HG03354 (cell line): ENCODE data around the gene MYO3A.
A peak's percentile ranks its signal among the peaks of the same experiment; 100 is the strongest.

ENCODE experiments used
- ATAC-seq: cut with Tn5 transposase; IDR thresholded peaks from one replicate; pipeline ENCODE4 v1.9.1; 2021; ENCODE audit warnings: mild to moderate bottlenecking; ENCODE audit not compliant: unreplicated experiment, poor library complexity, severe bottlenecking

The MYO3A gene

DNA sequence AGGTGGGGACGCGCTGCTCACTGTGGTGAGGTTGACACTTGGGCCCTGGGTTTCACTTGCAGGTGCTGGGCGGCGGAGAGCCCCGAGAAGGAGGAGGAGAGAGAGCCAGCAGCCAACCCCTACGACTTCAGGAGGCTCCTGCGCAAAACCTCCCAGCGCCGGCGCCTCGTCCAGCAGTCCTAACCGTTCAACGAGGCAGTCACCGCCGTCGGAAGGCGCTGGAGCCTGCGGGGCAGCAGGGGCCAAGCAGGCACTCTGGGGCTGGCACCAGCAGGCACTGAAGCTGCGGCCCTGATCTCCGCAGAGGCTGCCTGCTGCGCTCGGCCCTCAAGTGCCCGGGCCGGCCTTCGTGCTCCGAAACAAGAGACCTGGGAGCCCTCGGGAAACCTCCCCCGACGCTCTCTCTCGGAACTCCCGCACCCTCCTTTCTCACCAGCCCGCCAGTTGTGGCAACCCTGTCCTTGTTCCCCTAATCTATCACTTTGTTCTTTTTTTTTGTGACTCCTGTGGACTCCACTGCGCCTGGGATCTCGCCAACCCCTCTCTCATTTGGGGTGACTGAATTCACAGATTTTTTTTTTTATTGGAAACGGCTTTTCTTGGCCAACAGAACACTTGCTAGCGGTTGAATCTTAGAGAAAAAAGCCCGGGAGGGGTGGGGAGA is 277.9 kb downstream of the MYO3A start:
- ATAC-seq = no peak

DNA sequence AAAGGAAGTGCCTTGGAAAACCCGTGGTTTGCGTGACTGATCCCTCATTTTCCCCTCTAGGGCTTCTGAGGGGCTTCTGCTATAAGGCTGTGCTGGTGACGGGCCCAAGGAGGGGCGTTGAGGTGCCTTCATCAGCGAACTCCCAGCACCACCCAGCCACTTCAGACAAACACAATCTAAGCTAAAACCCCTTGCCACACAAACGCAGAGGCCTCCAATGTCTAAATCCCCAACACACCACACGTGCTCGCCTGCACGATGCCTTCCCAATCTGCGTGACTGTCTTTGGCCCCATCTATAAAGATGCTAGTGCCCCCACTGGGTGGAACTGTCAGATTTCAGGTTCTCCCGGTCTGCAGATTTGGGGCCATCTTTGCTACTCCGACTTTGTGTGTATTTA is 278.5 kb downstream of the MYO3A start:
- ATAC-seq = no peak

DNA sequence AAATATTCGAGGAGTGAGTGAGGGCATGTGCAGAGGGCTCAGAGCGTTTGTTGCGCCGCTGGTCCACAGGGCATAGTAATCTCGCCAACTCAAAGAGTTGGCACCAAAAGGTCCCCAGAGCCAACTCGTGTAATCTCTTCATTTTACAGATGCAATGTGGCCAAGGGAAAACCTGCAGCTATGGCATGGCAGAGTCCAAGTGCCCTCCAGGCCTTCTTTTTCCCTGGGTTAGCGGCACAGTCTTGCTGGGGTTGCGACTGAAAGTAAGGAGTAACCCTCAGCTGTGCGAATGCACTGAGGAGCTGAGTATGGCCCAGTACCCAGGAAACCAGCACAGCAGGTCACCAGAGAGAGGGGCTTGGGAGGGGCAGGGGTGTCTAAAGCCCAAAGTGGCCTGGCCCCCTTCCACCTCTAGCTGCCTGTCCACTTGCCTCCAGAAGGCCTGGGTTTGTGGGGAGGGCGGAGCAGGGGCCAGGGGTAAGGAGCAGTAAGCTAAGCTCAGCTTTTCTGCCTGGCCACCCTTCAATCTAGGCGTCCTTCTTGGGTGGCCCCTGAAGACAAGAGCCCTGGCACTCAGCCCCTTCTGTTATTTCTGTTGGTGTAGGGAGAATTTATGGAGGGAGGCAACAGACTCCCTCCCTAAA is 279.2 kb downstream of the MYO3A start:
- ATAC-seq = no peak

DNA sequence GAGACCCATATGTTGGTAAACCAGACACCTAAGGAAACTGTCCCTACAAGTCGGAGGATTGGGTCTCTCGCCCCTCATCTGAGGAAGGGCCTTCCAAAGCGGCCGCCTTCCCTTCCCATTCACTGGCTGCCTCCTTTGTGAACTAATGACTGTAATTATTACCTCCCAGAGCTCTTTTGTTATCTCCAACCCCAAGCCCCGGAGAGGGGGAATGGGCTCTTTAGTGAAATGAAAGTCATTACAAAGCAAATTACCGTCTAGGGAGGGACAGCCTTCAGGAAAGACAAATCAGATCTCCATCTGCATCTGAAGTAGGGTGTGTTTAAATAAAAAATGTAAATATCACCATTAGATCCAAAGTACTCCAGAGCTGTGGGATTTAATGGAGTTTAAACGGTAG is 280.0 kb downstream of the MYO3A start:
- no peak for ATAC-seq

DNA sequence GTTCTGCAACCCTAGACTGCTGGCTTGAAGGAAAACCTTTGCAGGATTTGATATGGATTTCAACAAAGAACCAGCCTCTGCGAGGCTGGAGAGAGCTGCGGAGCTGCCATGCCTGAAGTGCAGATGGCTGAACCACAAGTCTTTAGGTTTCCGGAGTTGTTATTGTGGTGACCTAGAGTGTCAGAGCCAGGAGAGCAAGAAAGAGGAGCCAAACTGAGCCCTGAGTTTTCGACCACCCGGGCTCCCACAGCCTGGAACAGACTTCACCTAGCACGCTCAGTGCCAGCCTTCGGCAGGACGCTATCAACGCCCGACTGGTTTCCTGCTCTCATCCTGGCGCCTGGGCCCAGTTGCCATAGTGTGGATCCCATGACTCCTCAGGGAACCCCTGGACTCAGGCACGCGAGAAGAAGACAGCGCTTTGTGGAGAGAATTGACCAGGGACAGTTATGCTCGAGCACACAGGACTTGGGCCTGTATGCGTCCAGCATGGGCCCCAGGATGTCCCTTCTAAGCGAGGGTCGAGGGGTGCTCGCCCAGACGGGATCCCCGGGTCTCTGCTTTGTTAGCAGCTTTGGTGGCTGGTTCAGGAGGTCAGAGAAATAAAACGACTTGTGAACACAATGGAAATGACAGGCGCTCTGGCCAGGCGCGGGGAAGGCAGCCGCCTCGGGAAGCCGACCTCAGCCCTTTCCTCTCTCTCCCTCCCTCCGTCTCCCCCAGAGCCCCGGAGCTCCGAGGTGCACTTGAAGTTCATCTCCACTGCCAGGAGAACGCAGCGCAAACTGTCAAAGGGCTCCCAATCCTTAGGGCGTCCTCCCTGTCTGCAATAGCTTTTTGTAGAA is 280.7 kb downstream of the MYO3A start:
- no peak for ATAC-seq

DNA sequence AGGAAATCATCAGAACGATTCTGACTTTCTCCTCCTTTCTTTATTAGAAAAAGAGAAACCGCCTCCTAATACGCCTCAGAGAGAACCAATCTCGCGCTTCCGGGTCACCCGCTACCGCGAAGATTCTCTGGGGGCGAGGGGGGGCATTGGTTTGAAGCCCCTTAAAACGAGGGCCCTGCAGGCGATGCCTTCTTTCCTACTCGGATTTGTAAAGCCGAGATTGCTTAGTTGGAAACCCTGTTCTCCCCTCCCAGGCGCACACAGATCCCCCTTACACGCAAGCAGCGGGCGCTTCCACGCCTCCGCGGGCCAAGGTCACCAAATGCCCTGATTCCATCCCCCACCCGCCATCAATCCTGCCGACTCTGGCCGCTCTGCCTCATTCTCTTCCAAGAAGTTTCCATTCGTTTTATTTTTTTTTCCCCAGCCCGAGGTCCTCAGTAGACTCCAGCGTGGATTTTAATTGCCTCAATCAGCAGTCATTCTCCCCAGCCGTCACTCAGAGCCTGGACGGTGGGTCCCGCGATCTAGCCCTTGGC is 281.4 kb downstream of the MYO3A start:
- no peak for ATAC-seq

DNA sequence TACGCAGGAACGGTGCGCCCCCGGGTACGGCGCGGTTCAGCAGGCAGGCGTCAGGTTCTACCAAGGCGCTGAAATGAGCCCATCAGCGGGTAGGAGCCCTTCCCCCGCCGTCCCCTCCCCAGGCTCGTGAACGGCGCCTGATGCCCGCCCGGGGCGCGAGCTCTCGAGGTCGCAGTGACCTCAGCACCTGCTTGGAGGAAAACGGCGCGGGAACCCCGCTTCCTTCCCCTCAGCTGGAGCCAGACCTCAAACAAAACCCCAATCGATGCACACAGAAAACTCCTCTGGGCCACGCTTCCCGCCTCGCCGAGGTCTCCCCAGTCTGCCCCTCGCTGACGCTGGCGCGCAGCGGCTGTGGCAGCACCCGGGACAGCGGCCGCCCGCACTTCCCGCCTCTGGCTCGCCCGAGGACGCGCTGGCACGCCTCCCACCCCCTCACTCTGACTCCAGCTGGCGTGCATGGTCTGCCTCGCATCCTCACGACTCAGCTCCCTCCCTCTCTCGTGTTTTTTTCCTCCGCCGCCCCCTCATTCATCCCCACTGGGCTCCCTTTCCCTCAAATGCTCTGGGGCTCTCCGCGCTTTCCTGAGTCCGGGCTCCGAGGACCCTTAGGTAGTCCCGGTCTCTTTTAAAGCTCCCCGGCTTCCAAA is 282.0 kb downstream of the MYO3A start:
- ATAC-seq = peak; percentile 41

DNA sequence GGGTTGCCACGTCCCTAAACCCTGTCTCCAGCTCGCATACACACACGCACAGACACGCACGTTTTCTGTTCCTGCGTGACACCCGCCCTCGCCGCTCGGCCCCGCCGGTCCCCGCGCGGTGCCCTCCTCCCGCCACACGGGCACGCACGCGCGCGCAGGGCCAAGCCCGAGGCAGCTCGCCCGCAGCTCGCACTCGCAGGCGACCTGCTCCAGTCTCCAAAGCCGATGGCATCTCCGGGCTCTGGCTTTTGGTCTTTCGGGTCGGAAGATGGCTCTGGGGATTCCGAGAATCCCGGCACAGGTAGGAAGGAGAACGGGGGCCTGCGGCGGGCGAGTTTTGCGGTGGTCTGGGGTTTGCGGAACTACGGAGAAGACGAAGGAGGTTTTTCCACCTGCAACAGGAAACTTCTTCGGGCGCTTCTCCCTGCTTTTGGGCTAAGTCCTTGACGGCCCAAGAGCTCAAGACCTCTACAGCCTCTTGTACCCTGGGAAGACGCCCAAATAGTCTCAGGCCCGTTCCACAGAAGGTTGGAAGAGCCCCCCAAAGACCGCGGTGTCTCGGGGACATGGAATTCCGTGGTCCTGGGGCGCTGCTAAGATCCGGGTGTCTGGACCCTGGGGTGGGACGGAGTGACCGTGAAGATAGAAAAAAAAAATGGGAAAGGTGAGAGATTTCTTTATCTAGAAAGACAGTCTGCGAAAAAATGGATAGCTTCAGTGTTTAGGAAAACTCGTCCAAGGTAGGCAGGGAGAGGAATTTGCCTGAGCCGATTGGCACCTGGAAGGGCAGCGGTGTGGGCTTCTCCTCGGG is 282.8 kb downstream of the MYO3A start, which contains the start of gene GAD2:
Gene GAD2 (plus strand): TSS at position 190 of the 811 bp plus-strand sequence. CDS start 36 bp downstream, at position 226.
- ATAC-seq = no peak

DNA sequence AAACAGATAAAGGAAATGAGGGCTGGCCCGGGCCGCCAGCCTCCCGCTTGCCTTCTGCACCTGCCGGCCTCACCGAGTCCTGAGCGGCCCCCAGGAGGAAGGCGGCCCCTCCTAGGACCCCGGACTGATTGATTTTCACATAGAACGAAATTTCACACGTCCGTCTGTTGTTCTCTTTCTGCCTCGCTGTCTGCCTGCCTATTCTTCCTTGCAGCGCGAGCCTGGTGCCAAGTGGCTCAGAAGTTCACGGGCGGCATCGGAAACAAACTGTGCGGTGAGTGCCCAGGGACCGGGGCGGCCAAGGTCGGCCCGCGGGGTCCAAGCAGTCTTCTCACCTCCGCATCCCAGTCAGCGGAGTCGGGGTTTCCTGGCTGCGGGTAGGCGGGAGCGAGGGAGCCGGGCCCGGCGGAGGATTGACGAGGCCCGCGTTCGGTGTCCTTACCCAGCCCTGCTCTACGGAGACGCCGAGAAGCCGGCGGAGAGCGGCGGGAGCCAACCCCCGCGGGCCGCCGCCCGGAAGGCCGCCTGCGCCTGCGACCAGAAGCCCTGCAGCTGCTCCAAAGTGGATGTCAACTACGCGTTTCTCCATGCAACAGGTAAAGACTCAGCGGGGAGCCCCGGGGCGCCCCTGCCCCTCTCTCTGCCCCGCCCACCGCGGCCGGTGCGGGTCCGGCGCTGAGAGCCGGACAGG is 283.5 kb downstream of the MYO3A start:
- ATAC-seq = no peak

DNA sequence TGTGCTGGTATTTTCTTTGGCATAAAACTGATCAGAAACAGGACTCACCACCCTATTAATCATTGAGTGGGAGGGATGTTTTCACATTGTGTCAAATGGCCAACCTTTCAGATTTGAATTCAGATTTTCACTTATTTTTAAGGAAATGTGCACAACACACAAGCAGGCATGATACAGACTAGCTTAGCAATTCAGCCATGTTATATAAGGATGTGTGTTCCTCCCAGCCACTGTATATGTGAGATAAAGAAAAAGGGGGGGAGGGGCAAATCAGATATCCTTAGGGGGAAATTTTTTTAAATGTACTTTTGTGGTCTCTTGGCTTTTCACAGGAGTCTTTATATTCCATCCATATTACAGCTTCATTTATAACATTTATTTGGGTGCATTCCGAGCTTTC is 285.6 kb downstream of the MYO3A start:
- no peak for ATAC-seq

DNA sequence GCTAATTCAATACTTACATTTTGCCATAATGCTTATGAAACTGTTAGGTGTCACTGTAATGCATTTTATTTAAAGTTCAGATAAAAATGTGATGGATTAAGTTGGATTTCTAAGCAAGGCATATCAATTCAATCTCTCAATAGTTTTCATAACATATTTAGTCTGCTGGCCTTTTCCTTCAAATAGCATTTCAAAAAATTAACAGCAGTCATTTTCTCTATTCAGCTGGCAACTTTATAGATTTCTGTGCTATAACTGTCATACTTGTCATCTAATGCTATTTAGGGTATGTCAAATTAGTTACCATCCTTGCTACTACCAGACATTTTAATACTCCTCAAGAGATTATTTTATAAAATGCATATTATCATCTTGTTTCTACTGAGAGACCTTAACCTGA is 286.9 kb downstream of the MYO3A start:
- ATAC-seq = no peak

DNA sequence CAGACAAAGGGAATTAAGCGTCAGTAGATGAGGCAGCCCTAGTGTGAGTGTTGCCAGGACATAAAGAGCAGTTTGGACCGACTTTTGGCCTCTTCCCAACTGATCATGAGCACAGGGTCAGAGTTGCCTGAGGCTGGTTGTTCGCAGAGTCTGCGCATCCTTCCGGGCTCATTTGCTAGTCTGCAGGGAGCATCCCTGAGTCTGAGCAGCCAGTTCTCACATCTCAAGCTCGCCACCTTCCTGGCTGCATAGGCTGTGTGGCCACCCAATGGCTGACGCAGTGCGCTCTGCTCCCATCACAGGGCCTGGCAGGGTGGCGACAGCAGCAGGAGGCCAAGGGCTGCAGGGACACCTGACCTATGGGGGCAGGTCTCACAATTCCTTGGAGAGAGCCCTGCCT is 287.5 kb downstream of the MYO3A start:
- ATAC-seq = no peak

DNA sequence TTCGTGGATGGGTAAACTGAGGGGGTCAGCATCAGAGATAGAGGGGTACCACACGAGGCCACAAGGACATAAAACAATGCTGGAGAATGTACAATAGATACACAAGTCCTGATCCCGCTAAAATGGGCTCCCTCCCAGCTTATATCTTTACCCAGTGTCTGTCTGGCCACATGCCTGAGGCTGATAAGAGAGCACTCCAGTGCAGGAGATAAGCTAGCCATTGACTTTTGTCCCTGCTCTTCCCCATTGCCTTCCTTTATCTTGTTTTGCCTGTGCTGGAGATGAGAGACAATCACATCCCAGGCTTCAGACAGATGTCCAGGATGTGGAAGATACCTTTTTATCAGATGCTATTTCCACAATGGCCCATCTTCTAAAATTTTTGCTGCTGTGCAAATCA is 288.5 kb downstream of the MYO3A start:
- no peak for ATAC-seq

DNA sequence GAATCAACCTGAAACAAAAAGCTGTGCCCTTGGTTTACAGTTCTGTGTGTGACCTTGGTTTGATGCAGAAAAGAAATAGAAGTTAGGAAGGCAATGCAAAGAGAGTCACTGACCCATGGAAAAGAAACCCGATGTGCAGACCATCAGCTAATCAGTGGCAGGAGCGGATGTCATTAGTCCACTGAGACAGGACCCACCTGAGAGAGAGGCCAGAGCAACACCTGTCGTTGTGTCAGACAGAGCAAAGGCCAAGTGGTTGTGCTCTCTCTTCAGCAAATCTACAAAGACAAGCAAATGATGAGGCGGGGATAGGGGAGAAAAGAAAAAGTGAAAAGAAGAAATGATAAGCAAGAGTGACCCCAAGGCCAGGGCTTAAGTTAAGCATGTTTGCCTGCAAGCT is 291.3 kb downstream of the MYO3A start:
- ATAC-seq = no peak

DNA sequence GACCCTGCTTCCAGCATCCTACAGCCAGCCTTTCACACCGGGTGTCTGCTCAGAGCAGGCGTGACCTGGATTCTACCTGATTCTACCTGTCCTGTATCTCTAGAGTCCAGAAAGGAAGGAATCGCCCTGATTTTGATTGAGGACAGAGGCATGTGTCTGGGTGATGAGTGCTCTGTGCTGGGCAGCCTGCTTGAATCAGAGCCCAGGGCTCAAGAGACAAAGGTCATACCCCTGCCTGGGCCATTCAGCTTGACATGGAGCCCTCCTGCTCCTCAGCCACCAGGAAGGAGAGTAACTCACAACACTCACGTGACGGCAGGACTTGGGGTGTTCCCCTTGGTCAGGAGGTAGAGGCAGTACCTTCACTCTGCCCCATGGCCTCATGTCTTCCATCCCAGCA is 293.8 kb downstream of the MYO3A start:
- ATAC-seq = no peak

DNA sequence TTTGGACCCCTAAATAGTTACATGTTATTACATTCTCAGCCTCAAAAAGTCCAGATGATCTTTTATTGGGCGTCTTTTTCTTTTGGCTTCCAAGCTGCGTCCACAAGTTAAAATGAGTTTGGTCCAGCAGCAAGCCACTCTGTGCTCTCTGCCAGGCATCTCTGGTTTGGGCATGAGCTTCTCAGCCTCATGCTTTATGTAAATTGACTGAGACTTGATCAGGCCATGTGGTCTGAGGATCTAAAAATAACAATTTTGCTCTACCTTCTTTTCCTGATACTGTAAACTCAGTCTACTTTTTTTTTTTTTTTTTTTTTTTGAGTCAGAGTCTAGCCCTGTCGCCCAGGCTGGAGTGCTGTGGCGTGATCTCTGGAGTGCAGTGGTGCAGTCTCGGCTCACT is 298.1 kb downstream of the MYO3A start:
- ATAC-seq = no peak

DNA sequence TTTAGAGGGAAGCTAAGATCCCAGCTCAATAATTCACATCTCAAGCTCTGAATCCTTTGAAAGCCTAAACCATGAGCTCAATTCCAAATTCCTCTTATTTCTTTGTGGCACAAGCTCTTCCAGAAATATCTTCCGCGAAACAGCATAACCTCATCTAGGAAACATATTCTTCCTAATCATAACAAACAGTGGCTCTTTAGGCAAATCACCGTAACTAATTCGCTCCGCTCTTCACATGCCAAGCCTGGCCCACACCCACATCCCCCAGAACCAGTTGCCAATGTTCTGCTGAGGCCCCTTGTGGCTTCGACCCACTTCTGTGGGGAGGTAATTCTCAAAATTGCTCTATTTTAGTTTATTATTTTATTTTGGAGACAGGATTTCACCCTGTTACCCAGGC is 301.7 kb downstream of the MYO3A start:
- ATAC-seq = no peak

DNA sequence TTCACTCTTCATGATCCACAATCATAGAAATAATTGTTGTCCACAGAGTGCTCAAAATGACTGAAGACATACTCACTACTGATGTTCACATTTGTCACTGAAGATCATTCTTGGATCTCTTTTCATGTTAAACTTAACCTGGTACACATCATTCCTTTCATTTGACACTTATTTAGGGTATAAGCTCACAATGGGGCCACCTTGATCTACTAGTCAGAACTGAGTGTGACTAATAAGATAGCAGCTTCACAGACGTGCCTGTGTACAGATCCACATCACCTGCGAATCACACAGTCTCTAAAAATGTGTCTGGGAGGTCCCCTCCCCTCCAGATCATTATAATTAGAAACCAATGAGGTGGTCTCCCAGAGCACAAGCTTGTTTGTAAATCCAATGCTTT is 304.3 kb downstream of the MYO3A start:
- ATAC-seq = no peak
